Vagina (tissue), 2 donors: Measurements from ENCODE around the gene MYL5.

Experiments used
- CTCF ChIP-seq, 3 experiments: fragments of 450-650 bp in 2 of 3; fragments of 200-600 bp in 1 of 3; sonication (generic) in 1 of 3; IDR thresholded peaks; one replicate each; pipeline ENCODE4 v1.5.1; 2017 to 2019; ENCODE audit warnings: antibody characterized with exemption in 3 of 3, mild to moderate bottlenecking in 2 of 3, moderate library complexity in 2 of 3
- POLR2AphosphoS5 ChIP-seq, 2 donors: sonication (generic); formaldehyde crosslinking; IDR thresholded peaks; one replicate each; pipeline ENCODE4 v1.9.0; 2017; ENCODE audit warnings: antibody characterized with exemption in 2 of 2, mild to moderate bottlenecking in 2 of 2, low read depth in 1 of 2; ENCODE audit not compliant: insufficient read depth in 1 of 2

DNA sequence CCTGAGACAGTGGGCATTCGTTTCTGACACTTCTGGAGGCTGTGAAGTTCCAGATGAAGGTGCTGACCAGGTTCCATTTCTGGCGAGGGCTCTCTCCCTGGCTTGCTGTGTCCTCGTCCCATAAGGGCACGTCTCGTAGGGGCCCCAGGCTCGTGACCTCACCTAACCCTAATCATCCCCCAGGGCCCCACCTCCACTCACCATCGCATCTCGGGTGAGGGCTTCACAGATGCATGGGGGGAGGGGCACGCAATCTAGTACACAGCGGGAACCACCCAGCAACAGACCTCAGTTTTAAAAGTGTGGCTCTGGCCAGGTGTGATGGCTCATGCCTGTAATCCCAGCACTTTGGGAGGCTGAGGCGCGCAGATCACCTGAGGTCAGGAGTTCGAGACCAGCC lies 26.9 kb upstream of the MYL5 start:
- TF ChIP-seq CTCF (IDR thresholded peaks at IDR 0.05) (no peak), POLR2AphosphoS5 (IDR thresholded peaks at IDR 0.05; ENCODE audit: insufficient read depth in 1 of 2, low read depth in 1 of 2) (no peak)
